Measurements from ENCODE around the gene INO80B.

- TF ChIP-seq EP300 (IDR thresholded peaks at IDR 0.05; ENCODE audit: borderline replicate concordance in 1 of 2, low read depth in 1 of 2, low read length in 1 of 2), result no peak
- TF ChIP-seq POLR2AphosphoS5 (IDR thresholded peaks at IDR 0.05; ENCODE audit: low read depth, low read length), result no peak
- no peak for TF ChIP-seq RAD21 (IDR thresholded peaks at IDR 0.05; ENCODE audit: low read length)
- TF ChIP-seq RCOR1 (IDR thresholded peaks at IDR 0.05; ENCODE audit: low read length), result no peak
- no peak for TF ChIP-seq NRF1 (IDR thresholded peaks at IDR 0.05; ENCODE audit: low read depth, low read length)
These were observed 35.0 kb downstream of the INO80B start for GRCh38 chr2:74489906-74490305.
